B cell (primary cell): ENCODE measurements around the gene CBLN2. TPM values are rescaled to one million over a fixed set of nuclear protein-coding genes. Genes with fewer than 3 reads are reported as not detected.

ENCODE experiments used
- ATAC-seq: fragments of 200-7000 bp; cut with Tn5 transposase; one replicate; pipeline ENCODE4 v1.10.0; 2021; ENCODE audit warnings: low read depth, mild to moderate bottlenecking, moderate number of reproducible peaks, moderate library complexity
- CTCF ChIA-PET: fragments of 350-600 bp; sonication (Branson Sonifier 250); formaldehyde crosslinking; loops from one replicate; lab custom pipeline; 2021; ENCODE audit warnings: antibody characterized with exemption, inconsistent platforms; lab: Charles Lee
- POLR2A ChIA-PET: fragments of 350-600 bp; sonication (Branson Sonifier 250); formaldehyde crosslinking; loops from one replicate; lab custom pipeline; 2021; ENCODE audit warnings: antibody characterized with exemption; lab: Charles Lee
- DNase-seq: peaks from one replicate; pipeline ENCODE4 v3.0.0; 2013
- H2AFZ ChIP-seq: 2 replicates; pipeline ENCODE4 v1.6.1; 2012; ENCODE audit warnings: mild to moderate bottlenecking, low read depth, low read length; ENCODE audit not compliant: insufficient read depth, poor library complexity, severe bottlenecking
- H3K27ac ChIP-seq, 2 donors: 1 replicate in 1 of 2; 2 replicates in 1 of 2; pipeline ENCODE4 v1.5.1; 2012 to 2013; ENCODE audit warnings: low read length in 2 of 2, mild to moderate bottlenecking in 2 of 2, moderate library complexity in 1 of 2
- H3K27me3 ChIP-seq, 4 experiments: fragments of 200-600 bp in 1 of 4; sonication (generic) in 1 of 4; replicated peaks in 1 of 4; 1 replicate in 2 of 4; 2 replicates in 2 of 4; pipeline versions ENCODE4 v1.6.1 to v1.7.0; 2013 to 2016; ENCODE audit warnings: low read length in 3 of 4, mild to moderate bottlenecking in 2 of 4, mixed read lengths in 1 of 4, moderate library complexity in 1 of 4; ENCODE audit not compliant: insufficient read depth in 4 of 4, control insufficient read depth in 3 of 4; ENCODE audit errors: control extremely low read depth in 1 of 4
- H3K36me3 ChIP-seq, 2 experiments: replicated peaks in 1 of 2; 1 replicate in 1 of 2; 2 replicates in 1 of 2; pipeline versions ENCODE4 v1.6.1 to v1.7.1; 2013; ENCODE audit warnings: low read length in 1 of 2; ENCODE audit not compliant: insufficient read depth in 2 of 2, control insufficient read depth in 1 of 2; ENCODE audit errors: control extremely low read depth in 1 of 2, extremely low read depth in 1 of 2
- H3K4me1 ChIP-seq, 2 donors: fragments of 200-600 bp in 1 of 2; sonication (generic) in 1 of 2; 1 replicate in 1 of 2; 2 replicates in 1 of 2; pipeline versions ENCODE4 v1.5.1 to v1.6.1; 2013 to 2017; ENCODE audit warnings: low read length in 2 of 2; ENCODE audit not compliant: control insufficient read depth in 2 of 2, insufficient read depth in 2 of 2
- H3K4me2 ChIP-seq: replicated peaks from 2 replicates; pipeline ENCODE3; 2012; ENCODE audit warnings: mild to moderate bottlenecking, low read depth, low read length; ENCODE audit not compliant: poor library complexity, severe bottlenecking
- H3K4me3 ChIP-seq, 5 experiments: fragments of 200-600 bp in 1 of 5; sonication (generic) in 1 of 5; 1 replicate in 3 of 5; 2 replicates in 2 of 5; pipeline versions ENCODE4 v1.5.1 to v1.7.0; 2011 to 2016; ENCODE audit warnings: low read length in 4 of 5, mild to moderate bottlenecking in 4 of 5, low read depth in 2 of 5, control low read depth in 1 of 5, moderate library complexity in 1 of 5; ENCODE audit not compliant: insufficient read depth in 1 of 5; ENCODE audit errors: control extremely low read depth in 1 of 5, extremely low read depth in 1 of 5
- H3K79me2 ChIP-seq: fragments of 200-600 bp; sonication (generic); one replicate; pipeline ENCODE4 v1.6.0; 2016; ENCODE audit warnings: low read length; ENCODE audit not compliant: control insufficient read depth, insufficient read depth
- H3K9ac ChIP-seq: fragments of 200-600 bp; sonication (generic); 2 replicates; pipeline ENCODE4 v1.6.1; 2017; ENCODE audit warnings: mild to moderate bottlenecking, low read length, moderate library complexity
- H3K9me3 ChIP-seq, 3 donors: one replicate each; pipeline versions ENCODE4 v1.6.1 to v1.7.1; 2013; ENCODE audit warnings: low read length in 2 of 3; ENCODE audit not compliant: control insufficient read depth in 2 of 3, insufficient read depth in 1 of 3; ENCODE audit errors: control extremely low read depth in 1 of 3
- H4K20me1 ChIP-seq: 2 replicates; pipeline ENCODE4 v1.6.0; 2012; ENCODE audit warnings: mild to moderate bottlenecking, low read length; ENCODE audit not compliant: insufficient read depth, control insufficient read depth, poor library complexity, severe bottlenecking
- H3K27ac Mint-ChIP-seq: one replicate; pipeline ENCODE4 v1.8.0; 2021; ENCODE audit warnings: mixed read lengths
- H3K27me3 Mint-ChIP-seq: one replicate; pipeline ENCODE4 v1.8.0; 2021; ENCODE audit warnings: mixed read lengths
- H3K4me1 Mint-ChIP-seq: one replicate; pipeline ENCODE4 v1.8.0; 2021; ENCODE audit warnings: mixed read lengths
- H3K4me3 Mint-ChIP-seq: one replicate; pipeline ENCODE4 v1.8.0; 2021; ENCODE audit warnings: mixed read lengths
- H3K9me3 Mint-ChIP-seq: one replicate; pipeline ENCODE4 v1.8.0; 2022; ENCODE audit warnings: mixed read lengths; ENCODE audit not compliant: insufficient read depth
- EZH2 ChIP-seq: IDR thresholded peaks from 2 replicates; pipeline ENCODE4 v1.6.1; 2012; ENCODE audit warnings: borderline replicate concordance, low read depth, mild to moderate bottlenecking, moderate library complexity, low read length; ENCODE audit not compliant: insufficient read depth, poor library complexity, severe bottlenecking
- WGBS: methylation state at CpG from one replicate; pipeline ENCODE4 v1.1.5; 2013; ENCODE audit warnings: missing lambda C conversion rate; ENCODE audit not compliant: insufficient coverage; 5-methylcytosine and 5-hydroxymethylcytosine counted together
- intact Hi-C: fragments of 100-400 bp; cut with micrococcal nuclease; formaldehyde crosslinking; loops from one replicate; pipeline ENCODE4 v1.10.0; 2022
- polyA plus RNA-seq: library from polyadenylated mRNA; depleted of rRNA; stranded (reverse); fragments of >200 nt; gene quantifications from 2 replicates; pipeline ENCODE4 v1.2.3, GENCODE V29; 2012
- total RNA-seq, 2 donors: library from RNA; stranded (reverse); fragments of 120-200 nt in 1 of 2; gene quantifications; 1 replicate in 1 of 2; 2 replicates in 1 of 2; pipeline versions ENCODE4 v1.2.3 to v1.2.4, GENCODE V29; 2013 to 2022
- TF ChIP-seq, protein P1 (sequence below): fragments of 200-600 bp; IDR thresholded peaks from one replicate; pipeline ENCODE4 v1.8.0; 2022; ENCODE audit warnings: antibody characterized with exemption, mild to moderate bottlenecking

CBLN2 gene
- total and polyA plus RNA-seq, 2 donors (not counting 1 experiment from before 2014, with no cell fraction given): not detected

DNA sequence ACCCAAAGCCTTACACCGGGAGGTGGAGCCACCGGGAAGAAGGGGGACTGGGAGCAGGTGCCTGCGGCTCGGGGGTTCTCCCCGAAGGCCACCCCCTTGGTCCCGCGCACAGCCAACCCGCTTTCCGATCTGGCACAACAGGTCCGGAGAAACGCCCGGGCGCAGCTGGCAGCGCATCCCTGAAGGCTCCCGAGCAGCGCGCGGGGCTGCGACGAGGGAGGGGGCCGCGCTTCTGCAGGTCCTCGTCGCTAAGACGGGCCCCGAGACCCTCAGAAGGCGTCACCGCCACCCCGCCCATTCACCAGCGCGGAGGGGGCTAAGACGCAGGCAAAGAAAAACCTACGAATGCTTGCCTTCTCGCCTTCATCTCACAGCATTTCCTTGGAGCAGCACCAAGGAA lies 1.8 kb downstream of the CBLN2 start:
- Histone ChIP-seq H3K4me1 (peaks cover 0 to 4% of the 10 kb centered on the region in 2 donors), H3K9me3 (peaks cover 0 to 2% (median 0%) of the 10 kb centered on the region in 3 donors), H3K27ac (no peak overlapping the region), H3K9ac (no peak overlapping the region), H3K4me2 (peak overlapping the region; percentile 5), H3K79me2 (no peaks in the 10 kb centered on the region), H4K20me1 (no peaks in the 10 kb centered on the region), H3K4me3 (no peak overlapping the region), H2AFZ (no peak overlapping the region), H3K36me3 (no peaks in the 10 kb centered on the region), H3K27me3 (peaks cover 0 to 32% (median 10%) of the 10 kb centered on the region in 4 experiments)
- no peak for ATAC-seq
- peaks cover 45% of the 10 kb centered on the region for H3K27me3 Mint-ChIP-seq
- ChIA-PET POLR2A (no interaction called here), CTCF (no interaction called here)
- no peaks in the 10 kb centered on the region for H3K9me3 Mint-ChIP-seq
- WGBS: 4% methylated on average over 34 of the region's 34 CpGs
- no peak for DNase-seq
- peaks cover 9% of the 10 kb centered on the region for H3K4me1 Mint-ChIP-seq
- no peak overlapping the region for H3K4me3 Mint-ChIP-seq
- TF ChIP-seq EZH2: no peak
- TF ChIP-seq, protein P1, sequence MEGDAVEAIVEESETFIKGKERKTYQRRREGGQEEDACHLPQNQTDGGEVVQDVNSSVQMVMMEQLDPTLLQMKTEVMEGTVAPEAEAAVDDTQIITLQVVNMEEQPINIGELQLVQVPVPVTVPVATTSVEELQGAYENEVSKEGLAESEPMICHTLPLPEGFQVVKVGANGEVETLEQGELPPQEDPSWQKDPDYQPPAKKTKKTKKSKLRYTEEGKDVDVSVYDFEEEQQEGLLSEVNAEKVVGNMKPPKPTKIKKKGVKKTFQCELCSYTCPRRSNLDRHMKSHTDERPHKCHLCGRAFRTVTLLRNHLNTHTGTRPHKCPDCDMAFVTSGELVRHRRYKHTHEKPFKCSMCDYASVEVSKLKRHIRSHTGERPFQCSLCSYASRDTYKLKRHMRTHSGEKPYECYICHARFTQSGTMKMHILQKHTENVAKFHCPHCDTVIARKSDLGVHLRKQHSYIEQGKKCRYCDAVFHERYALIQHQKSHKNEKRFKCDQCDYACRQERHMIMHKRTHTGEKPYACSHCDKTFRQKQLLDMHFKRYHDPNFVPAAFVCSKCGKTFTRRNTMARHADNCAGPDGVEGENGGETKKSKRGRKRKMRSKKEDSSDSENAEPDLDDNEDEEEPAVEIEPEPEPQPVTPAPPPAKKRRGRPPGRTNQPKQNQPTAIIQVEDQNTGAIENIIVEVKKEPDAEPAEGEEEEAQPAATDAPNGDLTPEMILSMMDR: no peak
- no peak overlapping the region for H3K27ac Mint-ChIP-seq
- intact Hi-C loops: no loop called here

DNA sequence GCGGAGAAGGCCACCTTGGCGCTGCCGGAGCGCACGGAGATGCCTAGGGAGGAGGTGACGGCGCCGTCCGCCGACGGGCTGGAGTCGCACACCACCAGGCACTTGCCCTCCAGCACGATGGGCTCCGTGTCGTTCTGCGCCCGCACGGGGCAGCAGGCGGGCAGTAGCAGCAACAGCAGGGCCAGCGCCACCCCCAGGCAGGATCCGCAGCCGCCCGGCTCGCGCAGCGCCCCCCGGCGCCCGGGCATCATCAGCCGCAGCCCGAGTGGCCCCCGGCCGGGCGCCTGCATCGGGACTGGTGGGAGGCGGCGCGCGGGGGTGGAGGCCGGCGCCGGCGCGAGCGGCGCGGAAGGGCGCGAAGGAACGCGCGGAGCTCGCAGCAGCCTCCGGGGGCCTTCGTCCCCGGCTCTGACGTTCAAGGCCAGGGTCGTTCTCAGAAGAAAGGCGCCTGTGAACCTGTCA lies 2.2 kb downstream of the CBLN2 start:
- Histone ChIP-seq H3K36me3 (no peaks in the 10 kb centered on the region), H3K79me2 (no peaks in the 10 kb centered on the region), H3K9ac (no peak overlapping the region), H4K20me1 (no peaks in the 10 kb centered on the region), H3K4me1 (peaks cover 0 to 4% of the 10 kb centered on the region in 2 donors), H3K4me3 (no peak overlapping the region), H3K4me2 (no peak overlapping the region), H2AFZ (no peak overlapping the region), H3K27me3 (peaks cover 0 to 33% (median 10%) of the 10 kb centered on the region in 4 experiments), H3K27ac (no peak overlapping the region), H3K9me3 (peaks cover 0 to 2% (median 0%) of the 10 kb centered on the region in 3 donors)
- no peak overlapping the region for H3K4me3 Mint-ChIP-seq
- CTCF ChIA-PET: no interaction called here
- ATAC-seq (no peak), DNase-seq (peak; percentile 12)
- peaks cover 9% of the 10 kb centered on the region for H3K4me1 Mint-ChIP-seq
- H3K27ac Mint-ChIP-seq: no peak overlapping the region
- TF ChIP-seq, protein P1: no peak
- no peak for TF ChIP-seq EZH2
- H3K27me3 Mint-ChIP-seq: peaks cover 45% of the 10 kb centered on the region
- intact Hi-C loops: no loop called here
- POLR2A ChIA-PET: no interaction called here
- WGBS: 3% methylated on average over 59 of the region's 59 CpGs
- H3K9me3 Mint-ChIP-seq: no peaks in the 10 kb centered on the region
